DMS79 treated with DMSO at 0.1 percent for 48 hours (cell line): Measurements from ENCODE around the gene TMED8.

ENCODE experiments used
- DNase-seq: peaks from one replicate; lab custom pipeline; 2025; lab: John Stamatoyannopoulos, UW

Gene TMED8

GRCh38 chr14:77296155-77296554, 80.7 kb downstream of the TMED8 start:
- no peak for DNase-seq

DNA sequence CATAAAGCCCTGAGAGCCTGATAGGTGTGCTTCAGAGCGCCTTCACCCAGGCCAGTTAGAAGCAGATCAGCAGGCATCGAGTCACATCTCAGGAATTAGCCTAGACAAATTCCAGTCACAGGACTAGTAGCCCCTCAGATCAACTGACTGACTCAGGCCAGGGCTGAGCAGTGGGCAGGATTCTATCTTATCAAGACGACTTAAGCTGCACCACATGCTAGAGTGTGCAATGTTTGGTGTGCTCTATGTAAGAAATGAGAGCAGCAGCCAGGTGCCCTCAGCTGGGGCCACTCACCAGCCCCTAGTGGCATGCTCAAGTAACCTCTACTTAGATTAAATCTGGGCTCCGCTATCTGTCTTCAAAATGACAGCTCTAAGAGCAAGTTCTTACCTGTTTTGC, 86.2 kb downstream of the TMED8 start:
- no peak for DNase-seq

DNA sequence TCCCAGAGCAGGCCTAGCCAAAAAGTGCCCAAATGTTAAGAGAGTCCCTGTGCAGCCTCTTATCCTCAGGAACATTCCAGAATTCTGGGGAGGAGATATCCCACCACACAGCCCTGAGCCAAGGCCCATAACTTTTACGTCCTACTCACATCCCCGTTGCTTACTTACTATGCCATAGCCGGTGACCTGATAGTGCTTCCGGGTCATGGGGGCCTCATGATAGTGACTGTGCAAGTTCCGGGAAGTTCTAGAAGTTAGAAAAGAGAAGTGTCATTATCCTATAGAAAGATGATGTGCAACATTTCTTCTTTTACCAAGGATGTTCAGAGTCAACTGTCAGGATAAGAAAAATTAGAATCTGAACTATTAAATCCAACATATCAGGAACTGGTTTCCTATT, 90.3 kb downstream of the TMED8 start:
- no peak for DNase-seq
